MM.1S (cell line): ENCODE results near the gene BPIFB1.

Experiments
- DNase-seq: peaks from one replicate; pipeline ENCODE4 v3.0.0-alpha.2; 2015
- H2AFZ ChIP-seq: fragments of 300-600 bp; sonication (generic); 2 replicates; pipeline ENCODE4 v1.6.0; 2016; ENCODE audit warnings: antibody characterized with exemption, low read length
- H3F3A ChIP-seq: fragments of 300-600 bp; sonication (generic); 2 replicates; pipeline ENCODE4 v1.6.1; 2016; ENCODE audit warnings: mild to moderate bottlenecking, antibody characterized with exemption, low read length, moderate library complexity, mixed read lengths; ENCODE audit not compliant: insufficient read depth
- H3K27ac ChIP-seq: fragments of 300-600 bp; sonication (generic); 2 replicates; pipeline ENCODE4 v1.5.1; 2016; ENCODE audit warnings: mild to moderate bottlenecking, low read length
- H3K27me3 ChIP-seq: fragments of 300-600 bp; sonication (generic); replicated peaks from 2 replicates; pipeline ENCODE4 v1.6.0; 2016; ENCODE audit warnings: low read length; ENCODE audit not compliant: insufficient read depth
- H3K36me3 ChIP-seq: fragments of 300-600 bp; sonication (generic); replicated peaks from 2 replicates; pipeline ENCODE4 v1.6.1; 2016; ENCODE audit warnings: mild to moderate bottlenecking, low read length, mixed read lengths; ENCODE audit not compliant: insufficient read depth
- H3K4me1 ChIP-seq: fragments of 300-600 bp; sonication (generic); 2 replicates; pipeline ENCODE4 v1.6.1; 2016; ENCODE audit warnings: low read length, mixed read lengths
- H3K4me2 ChIP-seq: fragments of 300-600 bp; sonication (generic); 2 replicates; pipeline ENCODE4 v1.6.0; 2016; ENCODE audit warnings: low read depth, low read length
- H3K4me3 ChIP-seq: fragments of 300-600 bp; sonication (generic); 2 replicates; pipeline ENCODE4 v1.5.1; 2016; ENCODE audit warnings: low read length, mixed read lengths
- H3K79me2 ChIP-seq: fragments of 300-600 bp; sonication (generic); 2 replicates; pipeline ENCODE4 v1.6.1; 2016; ENCODE audit warnings: mixed run types, low read length, mixed read lengths
- H3K9ac ChIP-seq: fragments of 300-600 bp; sonication (generic); 2 replicates; pipeline ENCODE4 v1.6.1; 2016; ENCODE audit warnings: low read length, mixed read lengths
- H3K9me2 ChIP-seq: fragments of 300-600 bp; sonication (generic); replicated peaks from 2 replicates; pipeline ENCODE4 v1.6.1; 2016; ENCODE audit warnings: mild to moderate bottlenecking, low read length, mixed read lengths; ENCODE audit not compliant: insufficient read depth
- H3K9me3 ChIP-seq: fragments of 300-600 bp; sonication (generic); replicated peaks from 2 replicates; pipeline ENCODE4 v1.6.1; 2016; ENCODE audit warnings: mild to moderate bottlenecking, low read length, mixed read lengths; ENCODE audit not compliant: insufficient read depth
- H4K20me1 ChIP-seq: fragments of 300-600 bp; sonication (generic); 2 replicates; pipeline ENCODE4 v1.6.1; 2016; ENCODE audit warnings: mild to moderate bottlenecking, low read length, moderate library complexity, mixed read lengths; ENCODE audit not compliant: insufficient read depth
- CTCF ChIP-seq: fragments of 300-600 bp; sonication (generic); IDR thresholded peaks from 2 replicates; pipeline ENCODE4 v1.5.1; 2016; ENCODE audit warnings: antibody characterized with exemption, low read length, mixed read lengths
- EZH2 ChIP-seq: fragments of 300-600 bp; sonication (generic); optimal IDR thresholded peaks from 2 replicates; pipeline ENCODE3; 2017; ENCODE audit warnings: low read depth, mild to moderate bottlenecking, antibody characterized with exemption, low read length, mixed read lengths
- EZH2phosphoT487 ChIP-seq: fragments of 300-600 bp; sonication (generic); IDR thresholded peaks from 2 replicates; pipeline ENCODE4 v1.6.1; 2018; ENCODE audit warnings: antibody characterized with exemption, low read length

The BPIFB1 gene

GRCh38 chr20:33275215-33275614 is 7.8 kb upstream of the BPIFB1 start:
- H3K27me3 ChIP-seq, result peaks cover 88% of the 10 kb centered on the region
- H4K20me1 ChIP-seq, result no peaks in the 10 kb centered on the region
- no peak for TF ChIP-seq CTCF
- TF ChIP-seq EZH2phosphoT487, result no peak
- no peak overlapping the region for H2AFZ ChIP-seq
- DNase-seq, result no peak
- H3K4me3 ChIP-seq, result no peak overlapping the region
- no peak overlapping the region for H3K4me2 ChIP-seq
- no peak overlapping the region for H3K9ac ChIP-seq
- H3K79me2 ChIP-seq, result no peaks in the 10 kb centered on the region
- H3K9me2 ChIP-seq, result no peaks in the 10 kb centered on the region
- H3K9me3 ChIP-seq, result no peaks in the 10 kb centered on the region
- H3K4me1 ChIP-seq, result no peaks in the 10 kb centered on the region
- H3K36me3 ChIP-seq, result no peaks in the 10 kb centered on the region
- H3K27ac ChIP-seq, result no peak overlapping the region
- H3F3A ChIP-seq, result no peaks in the 10 kb centered on the region

DNA sequence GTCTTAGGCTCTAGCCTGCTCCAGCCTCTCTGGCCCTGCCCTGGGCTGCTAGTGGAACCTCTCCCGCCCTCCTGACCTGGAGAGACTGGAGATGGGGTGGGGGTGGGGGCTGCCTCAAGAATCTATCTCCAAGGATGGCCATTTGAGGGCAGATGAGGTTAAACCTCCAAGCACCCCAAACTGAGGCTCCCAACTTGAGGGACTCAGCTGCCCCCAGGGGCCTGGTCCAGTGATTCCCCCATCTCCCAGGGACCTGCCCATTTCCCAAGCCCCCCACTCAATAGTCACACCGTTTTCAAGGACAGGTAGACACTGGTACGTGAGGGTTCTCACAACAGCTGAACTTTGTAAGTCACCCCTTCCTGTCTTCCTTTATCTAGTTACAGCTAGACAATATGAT is 7.1 kb upstream of the BPIFB1 start:
- peaks cover 87% of the 10 kb centered on the region for H3K27me3 ChIP-seq
- DNase-seq, result no peak

DNA sequence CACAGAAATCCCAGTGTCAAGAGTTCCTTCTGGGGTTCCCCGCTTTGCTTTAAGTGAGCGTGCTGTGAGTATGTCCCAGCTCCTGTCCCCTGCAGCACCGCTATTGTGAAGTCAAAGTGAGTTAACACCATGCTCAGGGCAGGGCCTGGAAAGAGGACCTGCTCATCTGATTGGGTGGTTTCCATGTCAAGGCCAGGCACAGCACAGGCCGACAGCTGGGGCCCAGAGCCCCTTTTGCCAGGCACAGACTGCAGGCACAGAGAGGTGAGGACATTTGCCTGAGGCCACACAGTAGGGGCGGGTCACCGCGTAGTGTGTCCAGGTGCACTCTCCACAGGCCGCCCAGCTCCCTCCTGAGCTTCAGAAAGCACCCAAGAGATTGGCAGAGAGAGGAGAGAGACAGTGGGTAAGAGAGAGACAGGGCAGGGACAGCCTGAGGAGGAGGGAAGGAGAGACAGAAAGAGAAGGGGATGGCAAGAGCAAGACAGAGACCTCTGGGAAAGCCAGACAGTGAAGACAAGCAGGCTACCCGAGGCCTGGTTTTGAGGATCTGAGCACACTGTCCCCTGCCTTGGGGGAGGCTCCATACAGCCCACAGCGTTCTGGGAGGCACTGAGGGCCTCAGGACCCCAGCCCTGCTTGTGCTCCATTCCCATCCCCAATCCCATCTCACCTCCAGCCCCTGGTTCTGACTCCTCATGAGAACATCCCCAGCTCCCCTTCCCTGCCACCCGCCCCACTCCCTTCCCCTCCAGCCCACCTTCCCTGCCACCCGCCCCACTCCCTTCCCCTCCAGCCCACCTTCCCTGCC is 6.5 kb upstream of the BPIFB1 start:
- Histone ChIP-seq H3K27me3 (peaks cover 86% of the 10 kb centered on the region), H4K20me1 (no peaks in the 10 kb centered on the region), H3K4me3 (no peak overlapping the region), H3K27ac (no peak overlapping the region), H3K4me1 (no peaks in the 10 kb centered on the region), H3K9me3 (no peaks in the 10 kb centered on the region), H3K4me2 (no peak overlapping the region), H3K9me2 (no peaks in the 10 kb centered on the region), H3F3A (no peaks in the 10 kb centered on the region), H3K79me2 (no peaks in the 10 kb centered on the region), H2AFZ (no peak overlapping the region), H3K9ac (no peak overlapping the region), H3K36me3 (no peaks in the 10 kb centered on the region)
- DNase-seq, result no peak
- no peak for TF ChIP-seq CTCF
- no peak for TF ChIP-seq EZH2
- no peak for TF ChIP-seq EZH2phosphoT487

More for the DNA sequence above, 7.1 kb upstream of the BPIFB1 start:
- no peaks in the 10 kb centered on the region for H3K4me1 ChIP-seq
- H3K36me3 ChIP-seq, result no peaks in the 10 kb centered on the region
- TF ChIP-seq EZH2 (no peak), EZH2phosphoT487 (no peak), CTCF (no peak)
- no peaks in the 10 kb centered on the region for H3K9me3 ChIP-seq
- no peak overlapping the region for H3K9ac ChIP-seq
- H3F3A ChIP-seq, result no peaks in the 10 kb centered on the region
- H3K4me2 ChIP-seq, result no peak overlapping the region
- H4K20me1 ChIP-seq, result no peaks in the 10 kb centered on the region
- H3K4me3 ChIP-seq, result no peak overlapping the region
- no peaks in the 10 kb centered on the region for H3K79me2 ChIP-seq
- no peaks in the 10 kb centered on the region for H3K9me2 ChIP-seq
- H3K27ac ChIP-seq, result no peak overlapping the region
- no peak overlapping the region for H2AFZ ChIP-seq
